Activated naive CD4-positive, alpha-beta T cell treated with Interleukin-2 at 50 U/mL for 16 hours (primary cell): Measurements from ENCODE around the gene PCDHGC5.

Source experiments
- DNase-seq: peaks from one replicate; pipeline ENCODE4 v3.0.0-alpha.2; 2020

Gene PCDHGC5

GRCh38 chr5:141534492-141535213, 45.8 kb downstream of the PCDHGC5 start:
- no peak for DNase-seq
